Measurements from ENCODE around the gene YPEL2. TPM values are rescaled to one million over a fixed set of nuclear protein-coding genes. Genes with fewer than 3 reads are reported as not detected.

The YPEL2 gene
- total and polyA plus RNA-seq, 2 donors (not counting 1 experiment from before 2014, with no cell fraction given) = 4.8 to 7.8 TPM

DNA sequence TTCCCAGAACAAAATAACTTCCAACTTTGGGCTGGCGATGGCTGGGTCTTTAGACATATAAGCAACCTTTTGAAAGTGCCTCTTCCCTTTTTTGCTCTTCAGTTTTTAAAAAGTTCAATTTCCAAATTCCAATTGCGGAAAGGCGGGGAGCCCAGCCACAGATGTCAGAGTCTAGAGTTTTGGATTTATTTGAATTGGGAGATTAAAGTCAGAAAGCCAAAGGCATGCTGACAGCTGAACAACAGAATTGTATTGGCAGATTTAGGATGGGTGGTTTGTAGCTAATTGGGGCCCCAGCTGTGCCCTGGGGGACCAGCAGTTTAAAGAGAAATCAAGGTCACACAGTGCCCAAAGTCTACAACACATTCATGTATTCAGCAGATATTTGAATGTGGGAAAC is 10.5 kb downstream of the YPEL2 start:
- Histone ChIP-seq H2AFZ (ENCODE audit: low read length) (no peak overlapping the region), H3K9ac (ENCODE audit: insufficient read depth, low read length) (no peak overlapping the region), H3K4me3 (replicated peaks in 1 of 4; ENCODE audit: control extremely low read depth in 1 of 4, insufficient read depth in 1 of 4, low read depth in 3 of 4, low read length in 4 of 4) (no peak overlapping the region), H3K36me3 (ENCODE audit: control insufficient read depth, insufficient read depth, low read length) (no peaks in the 10 kb centered on the region), H3K4me1 (ENCODE audit: control insufficient read depth, extremely low read depth, insufficient read depth, low read length) (no peaks in the 10 kb centered on the region), H3K4me2 (ENCODE audit: extremely low read depth, insufficient read depth, low read length) (no peak overlapping the region), H3K27ac (ENCODE audit: insufficient read depth, low read length) (no peak overlapping the region), H3K27me3 (ENCODE audit: control insufficient read depth, insufficient read depth, low read length) (peaks cover 5% of the 10 kb centered on the region), H3K79me2 (ENCODE audit: control insufficient read depth, insufficient read depth, low read length) (no peaks in the 10 kb centered on the region), H3K9me3 (ENCODE audit: control insufficient read depth, insufficient read depth, low read depth, low read length) (no peaks in the 10 kb centered on the region), H4K20me1 (ENCODE audit: control insufficient read depth, extremely low read depth, insufficient read depth, low read length) (no peaks in the 10 kb centered on the region)
- no peak for DNase-seq (ENCODE audit: low read depth in 2 of 2)
- TF ChIP-seq, protein P1, sequence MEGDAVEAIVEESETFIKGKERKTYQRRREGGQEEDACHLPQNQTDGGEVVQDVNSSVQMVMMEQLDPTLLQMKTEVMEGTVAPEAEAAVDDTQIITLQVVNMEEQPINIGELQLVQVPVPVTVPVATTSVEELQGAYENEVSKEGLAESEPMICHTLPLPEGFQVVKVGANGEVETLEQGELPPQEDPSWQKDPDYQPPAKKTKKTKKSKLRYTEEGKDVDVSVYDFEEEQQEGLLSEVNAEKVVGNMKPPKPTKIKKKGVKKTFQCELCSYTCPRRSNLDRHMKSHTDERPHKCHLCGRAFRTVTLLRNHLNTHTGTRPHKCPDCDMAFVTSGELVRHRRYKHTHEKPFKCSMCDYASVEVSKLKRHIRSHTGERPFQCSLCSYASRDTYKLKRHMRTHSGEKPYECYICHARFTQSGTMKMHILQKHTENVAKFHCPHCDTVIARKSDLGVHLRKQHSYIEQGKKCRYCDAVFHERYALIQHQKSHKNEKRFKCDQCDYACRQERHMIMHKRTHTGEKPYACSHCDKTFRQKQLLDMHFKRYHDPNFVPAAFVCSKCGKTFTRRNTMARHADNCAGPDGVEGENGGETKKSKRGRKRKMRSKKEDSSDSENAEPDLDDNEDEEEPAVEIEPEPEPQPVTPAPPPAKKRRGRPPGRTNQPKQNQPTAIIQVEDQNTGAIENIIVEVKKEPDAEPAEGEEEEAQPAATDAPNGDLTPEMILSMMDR (conservative IDR thresholded peaks at IDR 0.05 in 1 of 2, IDR thresholded peaks at IDR 0.05 in 1 of 2; ENCODE audit: low read depth in 1 of 2, low read length in 2 of 2) = no peak
- TF ChIP-seq EZH2 (IDR thresholded peaks at IDR 0.05; ENCODE audit: low read length, missing control alignments) = no peak

DNA sequence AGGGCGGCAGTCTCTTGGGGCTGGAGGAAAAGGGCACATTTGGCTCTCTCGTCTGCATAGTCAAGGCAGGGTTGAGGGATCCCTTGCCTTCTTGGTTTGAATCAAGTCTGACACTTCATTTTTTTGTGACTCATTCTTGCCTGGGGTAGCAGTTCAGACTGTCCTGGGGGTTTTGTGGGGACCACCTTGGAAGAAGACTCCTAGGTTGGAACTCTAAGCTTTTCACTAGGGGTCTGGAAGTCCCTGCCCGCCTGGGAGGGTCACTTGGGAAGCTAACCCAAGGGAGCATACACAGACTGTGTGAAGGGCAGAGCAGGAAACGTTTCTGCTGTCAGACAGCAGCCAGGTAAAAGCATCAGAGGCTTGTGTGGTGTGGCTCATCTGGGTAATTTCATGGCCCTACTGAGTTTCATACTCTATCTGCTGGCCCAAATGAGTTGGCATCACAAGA is 11.3 kb downstream of the YPEL2 start:
- Histone ChIP-seq H3K79me2 (ENCODE audit: control insufficient read depth, insufficient read depth, low read length) (no peaks in the 10 kb centered on the region), H3K36me3 (ENCODE audit: control insufficient read depth, insufficient read depth, low read length) (no peaks in the 10 kb centered on the region), H3K4me2 (ENCODE audit: extremely low read depth, insufficient read depth, low read length) (no peak overlapping the region), H3K27ac (ENCODE audit: insufficient read depth, low read length) (no peak overlapping the region), H3K4me1 (ENCODE audit: control insufficient read depth, extremely low read depth, insufficient read depth, low read length) (no peaks in the 10 kb centered on the region), H3K9me3 (ENCODE audit: control insufficient read depth, insufficient read depth, low read depth, low read length) (no peaks in the 10 kb centered on the region), H3K9ac (ENCODE audit: insufficient read depth, low read length) (no peak overlapping the region), H3K4me3 (replicated peaks in 1 of 4; ENCODE audit: control extremely low read depth in 1 of 4, insufficient read depth in 1 of 4, low read depth in 3 of 4, low read length in 4 of 4) (no peak overlapping the region), H4K20me1 (ENCODE audit: control insufficient read depth, extremely low read depth, insufficient read depth, low read length) (no peaks in the 10 kb centered on the region), H3K27me3 (ENCODE audit: control insufficient read depth, insufficient read depth, low read length) (peaks cover 5% of the 10 kb centered on the region), H2AFZ (ENCODE audit: low read length) (no peak overlapping the region)
- TF ChIP-seq, protein P1 (conservative IDR thresholded peaks at IDR 0.05 in 1 of 2, IDR thresholded peaks at IDR 0.05 in 1 of 2; ENCODE audit: low read depth in 1 of 2, low read length in 2 of 2) = no peak
- no peak for TF ChIP-seq EZH2 (IDR thresholded peaks at IDR 0.05; ENCODE audit: low read length, missing control alignments)
- DNase-seq (ENCODE audit: low read depth in 2 of 2) = no peak

DNA sequence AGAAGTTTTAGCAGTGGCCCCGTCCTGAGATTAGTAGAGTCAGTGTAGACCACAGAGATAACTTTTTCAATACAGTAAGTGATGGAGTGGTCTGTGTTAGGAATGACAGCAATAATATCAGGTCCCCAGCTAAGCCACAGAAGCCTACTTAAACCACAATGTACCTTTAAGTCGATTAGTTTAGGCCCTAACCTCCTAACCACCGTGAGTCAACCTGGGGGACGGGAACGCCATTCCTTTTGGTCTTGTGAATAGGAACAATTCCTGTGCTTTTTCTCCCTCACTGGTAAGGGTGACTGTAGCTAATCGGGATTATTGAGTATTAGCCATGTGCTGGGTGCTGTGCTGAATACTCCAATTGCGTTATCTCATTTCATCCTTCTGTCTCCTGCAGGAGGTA is 14.0 kb downstream of the YPEL2 start:
- H3K9ac ChIP-seq (ENCODE audit: insufficient read depth, low read length) = no peak overlapping the region
- H3K27ac ChIP-seq (ENCODE audit: insufficient read depth, low read length) = no peak overlapping the region
- H3K27me3 ChIP-seq (ENCODE audit: control insufficient read depth, insufficient read depth, low read length) = peaks cover 3% of the 10 kb centered on the region
- H4K20me1 ChIP-seq (ENCODE audit: control insufficient read depth, extremely low read depth, insufficient read depth, low read length) = no peaks in the 10 kb centered on the region
- no peaks in the 10 kb centered on the region for H3K79me2 ChIP-seq (ENCODE audit: control insufficient read depth, insufficient read depth, low read length)
- no peak overlapping the region for H3K4me2 ChIP-seq (ENCODE audit: extremely low read depth, insufficient read depth, low read length)
- H3K9me3 ChIP-seq (ENCODE audit: control insufficient read depth, insufficient read depth, low read depth, low read length) = no peaks in the 10 kb centered on the region
- peak in 1 of 2 donors; percentile 74 for DNase-seq (ENCODE audit: low read depth in 2 of 2)
- no peaks in the 10 kb centered on the region for H3K36me3 ChIP-seq (ENCODE audit: control insufficient read depth, insufficient read depth, low read length)
- H3K4me3 ChIP-seq (replicated peaks in 1 of 4; ENCODE audit: control extremely low read depth in 1 of 4, insufficient read depth in 1 of 4, low read depth in 3 of 4, low read length in 4 of 4) = no peak overlapping the region
- no peaks in the 10 kb centered on the region for H3K4me1 ChIP-seq (ENCODE audit: control insufficient read depth, extremely low read depth, insufficient read depth, low read length)
- TF ChIP-seq EZH2 (IDR thresholded peaks at IDR 0.05; ENCODE audit: low read length, missing control alignments) = no peak
- TF ChIP-seq, protein P1 (conservative IDR thresholded peaks at IDR 0.05 in 1 of 2, IDR thresholded peaks at IDR 0.05 in 1 of 2; ENCODE audit: low read depth in 1 of 2, low read length in 2 of 2) = no peak
- H2AFZ ChIP-seq (ENCODE audit: low read length) = no peak overlapping the region
